A204.1 (cell line): ENCODE measurements around the gene GPR39.
"Not testable (repeated sequence)": the region's sequence is repeated elsewhere in the genome, so short reads cannot be mapped to it uniquely, and the experiment has no call there.

Experiments used
- FAIRE-seq: peaks from 2 replicates; lab custom pipeline; 2012; peaks lifted over from hg19 to GRCh38; lab: Jason Lieb, UNC

Gene GPR39

GRCh38 chr2:132497591-132497990 lies 81.0 kb downstream of the GPR39 start:
- FAIRE-seq, result no peak

DNA sequence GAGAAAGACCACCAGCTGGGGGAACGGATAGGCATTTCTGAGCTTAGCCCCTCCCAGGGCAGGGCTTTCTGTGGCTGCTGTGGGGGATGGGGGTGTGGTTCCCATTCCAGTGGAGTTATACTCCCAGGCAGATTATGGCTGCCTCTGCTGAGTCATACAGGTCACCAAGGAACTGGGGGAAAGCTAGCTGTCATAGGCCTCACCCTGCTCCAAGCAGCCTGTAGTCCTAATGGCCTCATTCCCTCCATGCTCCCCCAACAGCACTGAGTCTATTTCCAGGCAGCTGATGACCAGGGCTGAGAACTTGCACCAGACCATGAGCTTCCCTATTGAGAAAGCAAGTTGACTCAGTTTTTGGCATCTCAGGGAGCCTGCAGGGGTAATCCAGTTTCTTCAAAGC lies 87.1 kb downstream of the GPR39 start:
- FAIRE-seq, result no peak

- no peak for FAIRE-seq
Observed at GRCh38 chr2:132515010-132515409, 98.4 kb downstream of the GPR39 start.

GRCh38 chr2:132517386-132517785 lies 100.8 kb downstream of the GPR39 start:
- FAIRE-seq, result no peak

GRCh38 chr2:132518302-132518701 lies 101.7 kb downstream of the GPR39 start:
- FAIRE-seq, result no peak

DNA sequence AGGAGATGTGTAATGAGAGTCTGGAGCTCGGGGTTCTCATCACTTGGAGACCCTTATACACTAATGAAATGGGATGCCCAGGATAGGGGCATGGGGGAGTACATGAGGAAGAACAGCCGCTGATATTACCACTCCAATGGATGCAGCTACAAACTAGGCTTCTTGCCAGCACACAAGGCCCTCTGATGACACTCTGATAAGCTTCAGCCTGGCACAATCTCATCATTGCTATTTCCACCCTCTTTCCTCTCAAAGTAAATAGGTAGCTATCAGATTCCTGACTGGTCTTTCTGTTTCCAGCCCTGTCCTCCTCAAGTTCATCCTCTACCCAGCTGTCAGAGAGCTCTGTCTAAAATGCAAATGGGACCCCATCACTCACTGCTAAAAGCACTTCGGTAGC lies 103.0 kb downstream of the GPR39 start:
- no peak for FAIRE-seq

DNA sequence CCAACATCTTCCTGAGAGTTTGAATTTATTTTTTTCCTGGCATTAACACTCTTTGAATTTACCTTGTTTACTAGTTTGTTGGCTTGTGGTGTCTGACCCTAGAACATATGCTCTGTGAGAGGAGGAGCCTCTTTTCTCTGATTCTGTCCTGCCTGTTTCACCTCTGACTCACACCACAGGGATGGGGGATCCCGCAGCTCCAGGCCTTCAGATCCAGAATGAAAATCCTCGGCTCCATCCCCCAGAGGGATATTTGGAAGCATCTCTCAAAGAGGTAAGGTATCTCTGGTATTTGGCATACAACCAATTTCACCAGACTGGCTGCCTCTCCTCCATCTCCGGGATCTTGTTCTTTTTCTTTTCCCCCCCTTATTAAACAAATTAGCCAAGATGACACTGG lies 104.7 kb downstream of the GPR39 start:
- no peak for FAIRE-seq

DNA sequence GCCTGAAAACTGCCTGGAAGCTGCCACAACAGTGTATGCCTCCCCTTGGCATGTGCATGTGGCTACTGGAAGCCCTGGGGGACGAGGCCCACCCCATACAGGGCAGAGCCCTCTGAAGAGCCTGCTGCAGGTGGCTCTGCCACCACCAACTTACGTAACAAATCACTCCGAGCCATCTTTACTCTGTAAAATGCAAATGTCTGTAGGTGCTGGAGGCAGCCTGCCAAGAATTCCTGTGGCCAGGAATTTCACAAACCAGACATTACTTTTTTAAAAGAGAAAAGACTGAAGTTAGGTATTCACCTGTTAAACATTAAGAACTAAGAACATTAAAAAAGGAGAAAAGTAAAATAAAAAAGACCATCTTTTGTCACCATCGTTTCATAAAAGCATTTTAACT lies 106.3 kb downstream of the GPR39 start:
- no peak for FAIRE-seq

- FAIRE-seq, result not testable (repeated sequence)
Observed at GRCh38 chr2:132537061-132537460, 120.5 kb downstream of the GPR39 start.

- no peak for FAIRE-seq
Observed at GRCh38 chr2:132538331-132538855, 121.8 kb downstream of the GPR39 start.

DNA sequence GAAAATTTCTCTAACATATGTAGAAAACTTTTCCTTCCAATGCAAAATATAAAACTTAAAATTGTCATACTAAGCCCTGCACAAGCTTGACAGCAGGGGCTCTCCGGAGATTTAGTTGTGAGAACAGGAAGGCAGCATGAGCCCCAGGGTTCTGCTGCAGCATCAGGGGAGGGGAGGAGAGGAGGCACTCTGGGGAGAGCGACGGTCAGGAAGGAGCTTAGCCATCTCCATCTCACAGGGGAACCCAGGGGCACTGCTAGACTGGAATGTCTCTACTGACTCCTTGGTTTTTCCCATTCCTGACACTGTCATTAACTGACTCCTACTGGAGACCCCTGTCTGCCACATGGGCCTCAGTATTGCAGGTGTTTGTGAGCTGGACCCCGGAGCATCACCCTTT lies 123.6 kb downstream of the GPR39 start:
- FAIRE-seq, result no peak

DNA sequence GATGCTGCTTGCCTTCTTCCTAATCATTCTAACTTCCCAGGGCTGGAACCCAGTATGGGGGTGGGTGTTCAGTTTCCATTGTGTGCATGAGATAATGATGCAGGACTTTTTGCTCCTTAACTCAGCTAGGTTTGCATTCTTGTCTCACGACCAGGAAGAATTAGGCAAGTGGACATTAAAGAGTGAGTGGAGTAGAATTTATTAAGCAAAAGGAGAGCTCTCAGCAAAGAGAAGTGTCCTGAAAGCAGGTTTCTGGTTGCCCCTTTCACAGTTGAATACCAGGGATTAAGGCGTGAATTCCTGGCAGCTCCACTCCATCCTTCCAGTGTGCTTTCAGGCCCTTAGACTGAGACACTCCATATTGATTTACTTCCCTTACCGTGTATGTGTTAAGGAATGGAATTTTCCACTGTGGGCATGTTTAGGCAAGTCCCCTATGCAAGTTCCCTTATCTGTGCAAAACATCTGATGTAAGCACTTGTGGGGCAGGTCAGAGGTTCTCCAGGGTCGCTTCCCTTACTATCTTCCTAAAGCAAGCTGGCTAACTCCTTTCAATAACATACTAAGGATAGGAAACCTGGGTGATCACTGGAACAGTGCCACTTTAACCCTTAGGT lies 126.5 kb downstream of the GPR39 start:
- no peak for FAIRE-seq

- FAIRE-seq, result no peak
Observed at GRCh38 chr2:132544006-132544630, 127.5 kb downstream of the GPR39 start.

GRCh38 chr2:132547090-132547687 lies 130.6 kb downstream of the GPR39 start:
- no peak for FAIRE-seq

- FAIRE-seq, result no peak
Observed at GRCh38 chr2:132549935-132550670, 133.5 kb downstream of the GPR39 start.

DNA sequence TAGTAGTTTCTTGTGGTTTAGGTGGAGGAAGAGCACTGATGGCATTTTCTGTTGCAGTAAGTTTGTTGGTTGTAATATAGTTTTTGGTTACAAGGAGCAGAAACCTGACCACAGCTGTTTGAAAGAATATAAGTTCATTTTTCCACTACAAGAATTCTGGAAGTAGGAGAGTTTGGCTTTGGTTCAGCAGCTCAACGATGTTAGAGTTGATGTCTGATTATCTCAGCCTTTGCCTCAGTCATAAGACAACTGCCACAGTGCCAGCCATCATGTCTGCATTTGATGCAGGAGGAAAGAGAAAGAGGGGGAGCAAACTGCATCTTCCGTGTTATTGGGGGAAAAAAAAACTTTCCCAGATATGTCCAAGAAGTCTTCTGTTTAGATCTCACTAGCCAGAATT lies 134.3 kb downstream of the GPR39 start:
- no peak for FAIRE-seq

DNA sequence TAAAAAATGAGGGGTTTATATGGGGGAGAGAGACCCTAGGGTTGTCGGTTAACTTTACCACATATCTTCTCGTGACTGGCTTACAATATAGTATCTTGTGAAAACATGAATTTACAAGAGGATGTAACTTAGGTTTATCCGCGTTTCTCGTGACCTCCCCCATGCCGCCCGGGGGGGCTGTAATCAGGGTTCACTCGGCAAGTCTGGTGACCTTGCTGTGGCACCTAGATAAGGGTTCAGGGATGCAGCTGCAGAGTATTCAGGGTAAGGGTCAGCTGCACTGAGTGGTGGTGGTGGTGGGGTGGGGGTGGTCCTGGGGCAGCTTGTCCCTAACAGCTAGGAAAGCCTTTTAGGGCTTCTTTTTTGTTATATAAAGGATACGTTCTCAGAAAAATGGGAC lies 141.1 kb downstream of the GPR39 start:
- FAIRE-seq, result no peak

GRCh38 chr2:132559326-132559725 lies 142.7 kb downstream of the GPR39 start:
- no peak for FAIRE-seq

GRCh38 chr2:132559921-132560320 lies 143.3 kb downstream of the GPR39 start:
- FAIRE-seq, result no peak

DNA sequence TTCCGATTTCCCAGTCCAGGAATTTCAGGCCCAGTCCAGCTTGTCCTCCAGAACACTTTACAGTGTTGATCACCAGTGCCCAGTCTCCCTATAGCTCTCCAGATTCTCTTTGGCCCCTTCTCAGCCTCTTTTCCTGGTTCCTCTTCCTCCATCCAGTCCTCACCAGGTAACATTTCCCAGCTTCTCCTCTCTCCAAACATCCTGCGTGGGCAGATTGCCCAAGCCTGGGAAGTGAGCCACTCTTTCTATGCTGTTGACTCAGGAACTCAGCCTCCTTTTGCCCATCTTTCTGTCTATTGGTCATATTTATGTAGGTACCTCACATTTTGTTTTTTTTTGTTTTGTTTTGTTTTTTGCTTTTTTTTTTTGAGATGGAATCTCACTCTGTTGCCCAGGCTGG lies 144.0 kb downstream of the GPR39 start:
- FAIRE-seq, result no peak

DNA sequence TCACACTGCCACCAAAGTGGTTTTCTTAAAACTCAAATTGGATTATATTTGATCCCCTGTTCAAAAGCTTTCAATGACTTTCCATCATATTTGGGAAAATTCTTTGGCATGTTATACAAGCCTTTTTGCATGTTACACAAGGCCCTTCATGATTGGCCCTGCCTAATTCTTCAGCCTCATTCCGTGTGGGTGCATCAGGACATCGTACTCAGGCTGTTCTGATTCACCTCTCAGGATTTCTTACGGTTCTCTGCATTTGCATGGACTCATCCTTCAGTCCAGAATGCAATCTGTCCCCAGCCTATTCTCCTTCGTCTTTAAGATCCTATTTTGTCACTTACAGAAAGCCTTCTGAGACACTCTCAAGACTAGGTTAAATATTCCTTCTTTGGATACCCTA lies 145.6 kb downstream of the GPR39 start:
- no peak for FAIRE-seq

DNA sequence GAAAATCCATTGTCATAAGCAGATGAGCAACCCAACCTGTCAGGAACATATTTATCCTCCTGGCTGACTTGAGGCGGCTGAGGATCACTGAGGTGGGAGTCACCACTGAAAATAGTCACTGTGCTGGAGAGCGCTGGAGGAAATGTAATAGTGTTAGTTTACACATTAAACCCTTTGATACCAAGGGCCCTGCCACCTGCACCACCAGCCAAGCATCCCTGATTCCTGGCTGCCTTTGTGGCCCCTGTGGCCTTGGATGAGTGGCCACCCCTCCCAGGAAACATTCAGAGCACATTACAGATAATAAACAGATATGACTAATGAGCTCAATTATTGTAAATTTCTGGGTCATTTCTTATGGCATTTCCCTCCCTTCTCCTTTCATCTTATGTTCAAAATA lies 147.5 kb downstream of the GPR39 start:
- no peak for FAIRE-seq

DNA sequence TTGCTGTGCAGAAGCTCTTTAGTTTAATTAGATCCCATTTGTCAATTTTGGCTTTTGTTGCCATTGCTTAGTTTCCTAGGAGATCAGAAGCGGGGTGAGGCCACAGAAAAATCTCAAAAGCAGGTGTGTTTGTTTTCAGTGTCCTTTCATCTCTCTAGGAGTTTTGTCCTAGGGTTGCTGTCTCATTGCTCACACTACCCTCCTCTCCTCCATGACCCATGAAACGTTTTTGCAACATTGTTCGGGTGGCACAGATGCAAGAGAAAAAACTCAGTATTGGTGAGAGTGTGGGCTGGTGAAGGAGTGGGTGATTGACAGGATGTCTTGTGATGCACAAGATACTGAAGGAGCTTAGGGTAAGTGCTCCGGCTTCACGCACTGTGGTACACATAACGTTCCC lies 149.8 kb downstream of the GPR39 start:
- FAIRE-seq, result no peak
